Measurements from ENCODE around the gene BAG5.

GRCh38 chr14:103522649-103523574, 39.5 kb downstream of the BAG5 start, which contains the start of gene CKB:
- peak; percentile 54 for TF ChIP-seq ZFX (IDR thresholded peaks at IDR 0.05)
- TF ChIP-seq, protein P1, sequence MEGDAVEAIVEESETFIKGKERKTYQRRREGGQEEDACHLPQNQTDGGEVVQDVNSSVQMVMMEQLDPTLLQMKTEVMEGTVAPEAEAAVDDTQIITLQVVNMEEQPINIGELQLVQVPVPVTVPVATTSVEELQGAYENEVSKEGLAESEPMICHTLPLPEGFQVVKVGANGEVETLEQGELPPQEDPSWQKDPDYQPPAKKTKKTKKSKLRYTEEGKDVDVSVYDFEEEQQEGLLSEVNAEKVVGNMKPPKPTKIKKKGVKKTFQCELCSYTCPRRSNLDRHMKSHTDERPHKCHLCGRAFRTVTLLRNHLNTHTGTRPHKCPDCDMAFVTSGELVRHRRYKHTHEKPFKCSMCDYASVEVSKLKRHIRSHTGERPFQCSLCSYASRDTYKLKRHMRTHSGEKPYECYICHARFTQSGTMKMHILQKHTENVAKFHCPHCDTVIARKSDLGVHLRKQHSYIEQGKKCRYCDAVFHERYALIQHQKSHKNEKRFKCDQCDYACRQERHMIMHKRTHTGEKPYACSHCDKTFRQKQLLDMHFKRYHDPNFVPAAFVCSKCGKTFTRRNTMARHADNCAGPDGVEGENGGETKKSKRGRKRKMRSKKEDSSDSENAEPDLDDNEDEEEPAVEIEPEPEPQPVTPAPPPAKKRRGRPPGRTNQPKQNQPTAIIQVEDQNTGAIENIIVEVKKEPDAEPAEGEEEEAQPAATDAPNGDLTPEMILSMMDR (conservative IDR thresholded peaks at IDR 0.05): no peak
